OCI-LY7 (cell line): ENCODE data around the gene CPNE2. TPM values are rescaled to one million over a fixed set of nuclear protein-coding genes. Genes with fewer than 3 reads are reported as not detected.

ENCODE experiments used
- BruUV-seq: library from RNA; stranded (reverse); fragments of 400-500 nt; replicated peaks from 2 replicates; lab custom pipeline; 2021; lab: Mats Ljungman, UMichigan
- CTCF ChIA-PET: fragments of 300-600 bp; sonication (Branson Sonifier 250); formaldehyde crosslinking; loops from one replicate; lab custom pipeline; 2022; ENCODE audit warnings: antibody characterized with exemption; ENCODE audit not compliant: unreplicated experiment; lab: Charles Lee
- POLR2A ChIA-PET: fragments of 300-600 bp; sonication (Branson Sonifier 250); formaldehyde crosslinking; loops from one replicate; lab custom pipeline; 2022; ENCODE audit warnings: antibody characterized with exemption; lab: Charles Lee
- DNase-seq: peaks from one replicate; pipeline ENCODE4 v3.0.0-alpha.2; 2015; ENCODE audit warnings: low spot score
- H2AFZ ChIP-seq: fragments of 200-600 bp; sonication (generic), shearing (Covaris generic); 2 replicates; pipeline ENCODE4 v1.6.1; 2014; ENCODE audit warnings: mild to moderate bottlenecking, antibody characterized with exemption, low read length, moderate library complexity
- H3K27ac ChIP-seq: fragments of 200-600 bp; sonication (generic); 2 replicates; pipeline ENCODE4 v1.5.1; 2014; ENCODE audit warnings: mixed run types, low read depth, mild to moderate bottlenecking, moderate library complexity, low read length, inconsistent platforms; ENCODE audit not compliant: poor library complexity, severe bottlenecking
- H3K36me3 ChIP-seq: fragments of 200-600 bp; sonication (generic); 2 replicates; pipeline ENCODE4 v1.6.1; 2014; ENCODE audit warnings: mild to moderate bottlenecking, antibody characterized with exemption, low read length, moderate library complexity, mixed read lengths; ENCODE audit not compliant: insufficient read depth
- H3K4me1 ChIP-seq: fragments of 200-600 bp; sonication (generic); 2 replicates; pipeline ENCODE4 v1.5.1; 2014; ENCODE audit warnings: mild to moderate bottlenecking, low read length; ENCODE audit not compliant: insufficient read depth, poor library complexity, severe bottlenecking
- H3K4me2 ChIP-seq: fragments of 200-600 bp; sonication (generic); 2 replicates; pipeline ENCODE4 v1.6.1; 2014; ENCODE audit warnings: mild to moderate bottlenecking, low read length
- H3K4me3 ChIP-seq: fragments of 200-600 bp; sonication (generic); 2 replicates; pipeline ENCODE4 v1.5.1; 2014; ENCODE audit warnings: mild to moderate bottlenecking, low read depth, low read length; ENCODE audit not compliant: poor library complexity, severe bottlenecking
- H3K79me2 ChIP-seq: fragments of 200-600 bp; sonication (generic); 2 replicates; pipeline ENCODE4 v1.6.1; 2016; ENCODE audit warnings: low read depth, mild to moderate bottlenecking, low read length, moderate library complexity, mixed read lengths; ENCODE audit not compliant: insufficient read depth
- H3K9me2 ChIP-seq: fragments of 200-600 bp; sonication (generic); 2 replicates; pipeline ENCODE4 v1.6.1; 2016; ENCODE audit warnings: mild to moderate bottlenecking, low read length, mixed read lengths; ENCODE audit not compliant: insufficient read depth
- H3K9me3 ChIP-seq: fragments of 200-600 bp; sonication (generic); 2 replicates; pipeline ENCODE4 v1.6.1; 2014; ENCODE audit warnings: mild to moderate bottlenecking, mixed run types, low read length, mixed read lengths
- H4K20me1 ChIP-seq: fragments of 200-600 bp; sonication (generic); 2 replicates; pipeline ENCODE4 v1.6.1; 2014; ENCODE audit warnings: mild to moderate bottlenecking, antibody characterized with exemption, low read length, moderate library complexity, mixed read lengths; ENCODE audit not compliant: insufficient read depth
- CTCF ChIP-seq: fragments of 200-600 bp; sonication (generic); conservative IDR thresholded peaks from 2 replicates; pipeline ENCODE4 v1.5.1; 2014; ENCODE audit warnings: mild to moderate bottlenecking, antibody characterized with exemption, low read length, moderate library complexity, mixed read lengths
- EZH2phosphoT487 ChIP-seq: fragments of 200-600 bp; sonication (generic); IDR thresholded peaks from 2 replicates; pipeline ENCODE4 v1.6.1; 2018; ENCODE audit warnings: low read depth, borderline replicate concordance, mild to moderate bottlenecking, mixed run types, antibody characterized with exemption, low read length, moderate library complexity, mixed read lengths
- intact Hi-C: fragments of 100-400 bp; cut with micrococcal nuclease; formaldehyde crosslinking; loops from one replicate; pipeline ENCODE4 v1.10.0; 2022; ENCODE audit not compliant: unreplicated experiment
- total RNA-seq, 2 experiments: library from RNA; depleted of rRNA in 1 of 2; stranded (reverse); fragments of >200 nt in 1 of 2; shearing (Covaris generic) in 1 of 2; gene quantifications; 2 replicates each; pipeline ENCODE4 v1.2.3, GENCODE V29; 2014 to 2022

The CPNE2 gene
- total RNA-seq, 2 experiments from 2014 or later, result 14.4 to 44.7 TPM

GRCh38 chr16:57165938-57166337 lies 73.6 kb downstream of the CPNE2 start:
- CTCF ChIA-PET, result no interaction called here
- H3K9me2 ChIP-seq, result no peaks in the 10 kb centered on the region
- no peaks in the 10 kb centered on the region for H4K20me1 ChIP-seq
- H3K4me2 ChIP-seq, result no peak overlapping the region
- POLR2A ChIA-PET, result no interaction called here
- no peak overlapping the region for H3K4me3 ChIP-seq
- intact Hi-C loops, result no loop called here
- H3K79me2 ChIP-seq, result no peaks in the 10 kb centered on the region
- DNase-seq, result no peak
- H3K36me3 ChIP-seq, result peaks cover 89% of the 10 kb centered on the region
- no peaks in the 10 kb centered on the region for H3K9me3 ChIP-seq
- no peak overlapping the region for H3K27ac ChIP-seq
- H2AFZ ChIP-seq, result no peak overlapping the region
- TF ChIP-seq CTCF, result no peak
- no peak for TF ChIP-seq EZH2phosphoT487
- H3K4me1 ChIP-seq, result peaks cover 10% of the 10 kb centered on the region
- no TSS peak for BruUV-seq

GRCh38 chr16:57166451-57166850 lies 74.1 kb downstream of the CPNE2 start:
- Histone ChIP-seq H3K79me2 (no peaks in the 10 kb centered on the region), H3K9me3 (no peaks in the 10 kb centered on the region), H2AFZ (no peak overlapping the region), H4K20me1 (no peaks in the 10 kb centered on the region), H3K4me2 (no peak overlapping the region), H3K4me3 (no peak overlapping the region), H3K4me1 (peaks cover 10% of the 10 kb centered on the region), H3K36me3 (peaks cover 89% of the 10 kb centered on the region), H3K27ac (no peak overlapping the region), H3K9me2 (no peaks in the 10 kb centered on the region)
- CTCF ChIA-PET, result no interaction called here
- DNase-seq, result no peak
- no TSS peak for BruUV-seq
- intact Hi-C loops, result no loop called here
- POLR2A ChIA-PET, result interaction anchor here (0.6 kb wide), 2 partner anchors 64 to 176 kb away, joined by 3 to 5 read pairs; no protein-coding TSS in a partner anchor
- TF ChIP-seq CTCF, result no peak
- TF ChIP-seq EZH2phosphoT487, result no peak

GRCh38 chr16:57166951-57167350 lies 74.6 kb downstream of the CPNE2 start:
- Histone ChIP-seq H3K27ac (no peak overlapping the region), H3K9me3 (no peaks in the 10 kb centered on the region), H3K4me1 (peaks cover 10% of the 10 kb centered on the region), H4K20me1 (no peaks in the 10 kb centered on the region), H3K9me2 (no peaks in the 10 kb centered on the region), H3K4me3 (no peak overlapping the region), H3K79me2 (no peaks in the 10 kb centered on the region), H3K36me3 (peaks cover 91% of the 10 kb centered on the region), H3K4me2 (no peak overlapping the region), H2AFZ (no peak overlapping the region)
- DNase-seq, result no peak
- TF ChIP-seq EZH2phosphoT487 (no peak), CTCF (no peak)
- intact Hi-C loops, result no loop called here
- BruUV-seq, result no TSS peak
- ChIA-PET CTCF (no interaction called here), POLR2A (interaction anchor here (0.6 kb wide), 2 partner anchors 64 to 176 kb away, joined by 3 to 5 read pairs; no protein-coding TSS in a partner anchor)
